Measurements from ENCODE around the gene WDR53. TPM values are rescaled to one million over a fixed set of nuclear protein-coding genes. Genes with fewer than 3 reads are reported as not detected.

The WDR53 gene
- total and polyA plus RNA-seq, 9 of the 15 experiments (the other 6 are each of a cell fraction or from before 2014, with no cell fraction given) = 13.0 to 34.5 (median 20.9) TPM

- TF ChIP-seq ZNF639 (CRISPR knock-in tag; conservative IDR thresholded peaks at IDR 0.05 in 1 of 2, IDR thresholded peaks at IDR 0.05 in 1 of 2) (no peak), E2F3 (CRISPR knock-in tag; IDR thresholded peaks at IDR 0.05) (no peak), ZBTB9 (CRISPR knock-in tag; IDR thresholded peaks at IDR 0.05) (peak; percentile 67), RFX7 (CRISPR knock-in tag; IDR thresholded peaks at IDR 0.05) (no peak), RUNX1 (IDR thresholded peaks at IDR 0.05; ENCODE audit: low read depth) (no peak), PML (IDR thresholded peaks at IDR 0.05; ENCODE audit: low read length) (no peak), ZZZ3 (IDR thresholded peaks at IDR 0.05) (no peak), ZBTB2 (IDR thresholded peaks at IDR 0.05) (no peak), EP300 (IDR thresholded peaks at IDR 0.05; ENCODE audit: low read length) (peak; percentile 59), ZFP91 (CRISPR knock-in tag; IDR thresholded peaks at IDR 0.05) (no peak), MAX (CRISPR knock-in tag; IDR thresholded peaks at IDR 0.05) (no peak), SMARCA4 (IDR thresholded peaks at IDR 0.05) (peak; percentile 39), SIN3A (IDR thresholded peaks at IDR 0.05; ENCODE audit: borderline replicate concordance in 2 of 2, control insufficient read depth in 1 of 2, low read depth in 2 of 2, low read length in 2 of 2) (no peak), PURB (CRISPR knock-in tag; IDR thresholded peaks at IDR 0.05; ENCODE audit: low read depth) (no peak), ZNF77 (CRISPR knock-in tag; IDR thresholded peaks at IDR 0.05) (no peak)
Observed at GRCh38 chr3:196611761-196612483, 43.6 kb upstream of the WDR53 start (continued).
